LNCAP (cell line): ENCODE data around the gene ZNF652.

Experiments
- TF ChIP-seq, protein P1 (sequence below): fragments of 450-650 bp; IDR thresholded peaks from 2 replicates; pipeline ENCODE4 v1.5.1; 2017; ENCODE audit warnings: mild to moderate bottlenecking

The ZNF652 gene

DNA sequence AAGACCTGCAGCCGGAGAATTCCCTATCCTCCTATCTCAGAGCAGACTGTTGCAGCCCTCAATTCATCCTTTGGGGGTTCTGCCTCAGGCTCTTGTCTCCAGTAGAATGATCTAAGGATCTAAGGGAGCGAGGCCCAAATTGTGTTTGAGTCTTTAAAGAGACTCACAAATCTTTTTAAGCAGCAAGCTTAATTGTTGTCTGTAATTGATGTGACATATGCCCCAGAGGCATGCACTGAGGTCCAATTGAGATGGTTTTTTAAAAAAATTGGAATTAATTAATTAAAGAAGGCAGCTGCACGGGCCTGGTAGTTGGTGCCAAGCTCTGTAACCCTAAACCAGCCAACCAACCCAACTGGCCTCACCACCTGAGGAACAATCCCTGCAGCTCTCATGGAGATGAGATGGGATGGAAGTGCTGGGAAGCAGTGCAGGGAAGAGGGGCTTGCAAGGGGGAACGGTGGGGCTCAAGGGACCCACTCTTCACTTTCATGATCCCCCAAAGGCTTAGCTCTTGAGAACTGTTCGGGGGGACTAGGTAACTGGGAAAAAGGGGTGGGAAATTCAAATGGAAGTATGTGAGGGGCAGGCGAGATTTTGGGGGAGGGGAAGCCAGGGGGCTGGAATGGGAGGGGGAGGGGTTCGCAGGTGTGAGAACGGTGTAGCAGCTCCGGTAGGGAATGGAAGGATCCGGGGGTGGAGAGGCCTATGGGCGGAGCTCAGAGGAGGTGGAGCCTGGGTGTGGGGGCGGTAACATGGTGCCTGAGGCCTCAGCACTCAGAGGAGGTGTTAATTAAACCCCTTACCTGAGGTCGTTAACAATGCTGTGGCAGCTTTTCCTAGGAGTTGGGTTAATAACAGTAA lies 9.2 kb upstream of the ZNF652 start:
- TF ChIP-seq, protein P1, sequence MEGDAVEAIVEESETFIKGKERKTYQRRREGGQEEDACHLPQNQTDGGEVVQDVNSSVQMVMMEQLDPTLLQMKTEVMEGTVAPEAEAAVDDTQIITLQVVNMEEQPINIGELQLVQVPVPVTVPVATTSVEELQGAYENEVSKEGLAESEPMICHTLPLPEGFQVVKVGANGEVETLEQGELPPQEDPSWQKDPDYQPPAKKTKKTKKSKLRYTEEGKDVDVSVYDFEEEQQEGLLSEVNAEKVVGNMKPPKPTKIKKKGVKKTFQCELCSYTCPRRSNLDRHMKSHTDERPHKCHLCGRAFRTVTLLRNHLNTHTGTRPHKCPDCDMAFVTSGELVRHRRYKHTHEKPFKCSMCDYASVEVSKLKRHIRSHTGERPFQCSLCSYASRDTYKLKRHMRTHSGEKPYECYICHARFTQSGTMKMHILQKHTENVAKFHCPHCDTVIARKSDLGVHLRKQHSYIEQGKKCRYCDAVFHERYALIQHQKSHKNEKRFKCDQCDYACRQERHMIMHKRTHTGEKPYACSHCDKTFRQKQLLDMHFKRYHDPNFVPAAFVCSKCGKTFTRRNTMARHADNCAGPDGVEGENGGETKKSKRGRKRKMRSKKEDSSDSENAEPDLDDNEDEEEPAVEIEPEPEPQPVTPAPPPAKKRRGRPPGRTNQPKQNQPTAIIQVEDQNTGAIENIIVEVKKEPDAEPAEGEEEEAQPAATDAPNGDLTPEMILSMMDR = no peak

DNA sequence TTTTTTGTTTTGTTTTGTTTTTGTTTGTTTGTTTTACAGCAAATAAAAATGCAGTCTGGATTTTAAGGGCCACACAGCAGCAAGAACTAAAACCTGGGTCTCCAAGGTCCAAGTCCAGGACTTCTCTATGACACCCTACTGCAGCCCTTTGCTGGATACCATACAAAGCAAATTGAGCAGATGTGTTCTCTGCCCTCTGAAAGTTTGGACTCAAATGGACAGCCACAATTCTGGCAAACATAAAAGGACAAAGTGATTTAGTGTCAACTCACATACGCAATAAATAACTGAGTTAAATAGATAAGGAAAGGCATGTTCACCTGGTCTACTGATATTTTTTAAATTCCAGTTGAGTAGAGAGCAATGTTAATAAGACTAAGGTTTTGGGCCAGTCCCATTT lies 7.7 kb upstream of the ZNF652 start:
- TF ChIP-seq, protein P1 = no peak

DNA sequence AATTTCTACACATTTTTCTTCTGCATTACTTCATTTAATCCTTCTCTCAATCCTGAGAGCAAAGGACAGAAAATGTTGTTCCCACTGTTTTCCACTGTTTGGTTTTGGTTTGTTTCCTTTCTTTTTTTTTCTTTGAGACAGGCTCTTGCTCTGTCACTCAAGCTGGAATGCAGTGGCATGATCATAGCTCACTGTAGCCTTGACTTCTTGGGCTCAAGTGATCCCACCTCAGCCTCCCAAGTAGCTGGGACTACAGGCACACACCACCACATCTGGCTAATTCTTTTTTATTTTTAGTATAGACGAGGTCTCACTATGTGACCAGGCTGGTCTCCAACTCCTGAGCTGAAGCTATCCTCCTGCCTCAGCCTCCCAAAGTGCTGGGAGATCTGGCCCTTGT lies 7.0 kb upstream of the ZNF652 start:
- TF ChIP-seq, protein P1 = no peak

DNA sequence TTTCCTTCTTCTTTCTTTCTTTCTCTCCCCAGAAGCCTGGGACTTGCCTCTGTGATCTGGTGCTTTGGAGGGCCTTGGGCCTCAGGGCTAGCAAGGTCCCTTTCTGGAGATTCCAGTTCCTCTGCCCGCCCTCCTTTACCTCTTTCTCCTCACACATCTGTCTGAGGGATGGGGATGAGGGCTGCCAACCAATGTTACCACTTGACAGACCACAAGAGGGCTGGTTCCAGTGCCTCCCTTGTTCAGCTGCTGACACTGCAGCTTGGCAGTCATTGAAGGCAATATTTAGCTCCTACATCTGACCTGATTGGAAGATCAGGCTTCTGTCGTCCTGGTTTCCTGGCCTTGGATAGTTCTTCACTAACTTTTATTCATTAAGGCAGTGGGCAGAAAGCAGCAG lies 3.6 kb upstream of the ZNF652 start:
- TF ChIP-seq, protein P1 = no peak

DNA sequence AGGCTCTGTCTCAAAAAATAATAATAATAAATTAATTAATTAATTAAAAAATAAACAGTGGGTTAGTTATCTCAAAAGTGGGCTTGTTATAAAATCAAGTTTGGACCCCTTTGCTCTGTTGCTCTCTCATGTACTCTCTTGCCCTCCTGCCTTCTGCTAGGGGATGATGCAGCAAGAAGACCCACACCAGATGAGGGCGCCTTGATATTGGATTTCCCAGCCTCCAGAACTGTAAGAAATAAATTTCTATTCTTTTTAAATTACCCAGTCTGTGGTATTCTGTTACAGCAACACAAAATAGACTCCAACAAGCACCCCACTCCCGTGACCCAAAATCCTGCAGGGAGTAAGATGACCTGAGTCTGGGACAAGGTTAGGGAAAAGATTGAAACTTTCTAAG lies 2.1 kb upstream of the ZNF652 start:
- TF ChIP-seq, protein P1 = no peak

DNA sequence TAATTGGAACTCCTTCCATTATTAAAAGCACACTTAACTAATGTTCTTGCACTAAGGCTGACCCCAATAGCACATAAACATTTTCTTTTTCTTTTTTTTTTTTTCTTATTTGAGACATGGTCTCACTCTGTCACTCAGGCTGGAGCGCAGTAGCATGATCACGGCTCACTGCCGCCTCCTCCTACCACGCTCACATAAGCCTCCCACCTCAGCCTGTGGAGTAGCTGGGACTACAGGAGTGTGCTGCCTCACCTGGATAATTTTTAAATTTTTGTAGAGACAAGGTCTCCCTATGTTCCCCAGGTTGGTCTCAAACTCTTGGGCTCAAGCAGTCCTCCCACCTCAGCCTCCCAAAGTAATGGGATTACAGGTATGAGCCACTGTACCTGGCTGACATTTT lies 1.2 kb upstream of the ZNF652 start:
- TF ChIP-seq, protein P1 = no peak

DNA sequence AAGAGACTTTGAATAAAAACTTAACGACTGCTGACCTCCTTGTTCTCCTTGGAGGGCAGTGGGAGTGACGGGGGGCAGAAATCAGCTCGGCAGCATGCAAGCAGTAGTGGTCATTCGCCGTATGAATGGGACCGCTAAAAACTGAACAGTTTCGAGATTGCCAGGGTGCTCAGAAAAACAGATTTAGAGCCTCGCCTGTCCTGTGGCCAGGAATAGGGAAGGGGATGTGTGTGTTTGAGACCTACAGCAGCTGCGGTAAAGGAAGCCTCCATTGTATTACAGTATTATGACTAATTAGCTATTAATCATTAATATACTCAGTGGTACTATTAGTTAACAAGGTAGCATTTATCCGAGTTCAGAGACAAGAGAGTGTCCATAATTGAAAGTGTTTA lies 670 bp upstream of the ZNF652 start:
- TF ChIP-seq, protein P1 = no peak
